ENCODE data around the gene HLF. TPM values are rescaled to one million over a fixed set of nuclear protein-coding genes. Genes with fewer than 3 reads are reported as not detected.

Gene HLF
- total RNA-seq, 4 donors from 2014 or later: 8.5 to 17.5 (median 13.3) TPM

- no peaks in the 10 kb centered on the region for H3K36me3 ChIP-seq
- no peak for TF ChIP-seq POLR2AphosphoS5 (IDR thresholded peaks at IDR 0.05)
- no peak for TF ChIP-seq POLR2A (IDR thresholded peaks at IDR 0.05)
- no peak for TF ChIP-seq EP300 (IDR thresholded peaks at IDR 0.05; ENCODE audit: low read depth)
- TF ChIP-seq CTCF (IDR thresholded peaks at IDR 0.05): no peak
- no peak for DNase-seq
- no peaks in the 10 kb centered on the region for H3K9me3 ChIP-seq
- no peak overlapping the region for H3K27ac ChIP-seq
- in situ Hi-C loops (cut with MboI; ENCODE audit: low pct_ligation_motif_present in 1 of 4, low pct_unique_long_range_greater_than_20kb in 1 of 4, low sequenced_read_pairs in 3 of 4) (no loop called here), intact Hi-C loops (cut with DNase I; ENCODE audit: low total_unique reads) (no loop called here)
- WGBS, 2 donors (ENCODE audit: low coverage in 1 of 2): 79 to 92% methylated on average over 6 of the region's 6 CpGs
- H3K4me1 ChIP-seq: no peaks in the 10 kb centered on the region
- H3K4me3 ChIP-seq: no peak overlapping the region
- H3K27me3 ChIP-seq: no peaks in the 10 kb centered on the region
Measured at GRCh38 chr17:55342800-55343585, 78.2 kb downstream of the HLF start.

GRCh38 chr17:55343900-55344513, 79.2 kb downstream of the HLF start:
- WGBS, 2 donors (ENCODE audit: low coverage in 1 of 2): 81 to 100% methylated on average over 4 of the region's 4 CpGs
- H3K36me3 ChIP-seq: no peaks in the 10 kb centered on the region
- H3K4me1 ChIP-seq: peaks cover 0 to 4% (median 2%) of the 10 kb centered on the region in 4 donors
- no peak for DNase-seq
- H3K9me3 ChIP-seq: no peaks in the 10 kb centered on the region
- intact Hi-C loops (cut with DNase I; ENCODE audit: low total_unique reads): no loop called here
- no peak for TF ChIP-seq EP300 (IDR thresholded peaks at IDR 0.05; ENCODE audit: low read depth)
- TF ChIP-seq POLR2A (IDR thresholded peaks at IDR 0.05): no peak
- TF ChIP-seq CTCF (IDR thresholded peaks at IDR 0.05): no peak
- no peak for TF ChIP-seq POLR2AphosphoS5 (IDR thresholded peaks at IDR 0.05)
- H3K4me3 ChIP-seq: no peak overlapping the region
- H3K27ac ChIP-seq: no peak overlapping the region
- in situ Hi-C loops (cut with MboI; ENCODE audit: low pct_ligation_motif_present in 1 of 4, low pct_unique_long_range_greater_than_20kb in 1 of 4, low sequenced_read_pairs in 3 of 4): no loop called here
- H3K27me3 ChIP-seq: no peaks in the 10 kb centered on the region

- in situ Hi-C loops (cut with MboI; ENCODE audit: low pct_ligation_motif_present in 1 of 4, low pct_unique_long_range_greater_than_20kb in 1 of 4, low sequenced_read_pairs in 3 of 4): no loop called here
- TF ChIP-seq CTCF (IDR thresholded peaks at IDR 0.05) (no peak), POLR2A (IDR thresholded peaks at IDR 0.05) (no peak), POLR2AphosphoS5 (IDR thresholded peaks at IDR 0.05) (no peak), EP300 (IDR thresholded peaks at IDR 0.05; ENCODE audit: low read depth) (no peak)
- no peak for DNase-seq
- H3K4me3 ChIP-seq: no peak overlapping the region
- H3K9me3 ChIP-seq: no peaks in the 10 kb centered on the region
- no peak overlapping the region for H3K27ac ChIP-seq
- intact Hi-C loops (cut with DNase I; ENCODE audit: low total_unique reads): no loop called here
- no peaks in the 10 kb centered on the region for H3K27me3 ChIP-seq
- 84 to 94% methylated on average over 3 of the region's 3 CpGs for WGBS, 2 donors (ENCODE audit: low coverage in 1 of 2)
- no peaks in the 10 kb centered on the region for H3K36me3 ChIP-seq
- H3K4me1 ChIP-seq: peaks cover 0 to 4% (median 2%) of the 10 kb centered on the region in 4 donors
Measured at GRCh38 chr17:55344514-55344997, 79.8 kb downstream of the HLF start.

GRCh38 chr17:55345132-55345531, 80.4 kb downstream of the HLF start:
- Histone ChIP-seq H3K27me3 (no peaks in the 10 kb centered on the region), H3K4me3 (no peak overlapping the region), H3K27ac (no peak overlapping the region), H3K36me3 (no peaks in the 10 kb centered on the region), H3K4me1 (peaks cover 0 to 4% (median 2%) of the 10 kb centered on the region in 4 donors), H3K9me3 (no peaks in the 10 kb centered on the region)
- in situ Hi-C loops (cut with MboI; ENCODE audit: low pct_ligation_motif_present in 1 of 4, low pct_unique_long_range_greater_than_20kb in 1 of 4, low sequenced_read_pairs in 3 of 4): no loop called here
- TF ChIP-seq EP300 (IDR thresholded peaks at IDR 0.05; ENCODE audit: low read depth): no peak
- no peak for TF ChIP-seq POLR2AphosphoS5 (IDR thresholded peaks at IDR 0.05)
- TF ChIP-seq POLR2A (IDR thresholded peaks at IDR 0.05): no peak
- no peak for TF ChIP-seq CTCF (IDR thresholded peaks at IDR 0.05)
- DNase-seq: no peak
- 72% methylated on average over 1 of the region's 1 CpG; no CpG with 5 or more reads in 1 of the 2 donors for WGBS, 2 donors (ENCODE audit: low coverage in 1 of 2)
- intact Hi-C loops (cut with DNase I; ENCODE audit: low total_unique reads): loop anchor here (5.0 kb wide), 1 partner anchor 353 kb away; no protein-coding TSS in a partner anchor
